ENCODE data around the gene KIAA0586. TPM values are rescaled to one million over a fixed set of nuclear protein-coding genes. Genes with fewer than 3 reads are reported as not detected.

Gene KIAA0586
- total RNA-seq, 1 experiment from 2014 or later = 25.7 TPM

DNA sequence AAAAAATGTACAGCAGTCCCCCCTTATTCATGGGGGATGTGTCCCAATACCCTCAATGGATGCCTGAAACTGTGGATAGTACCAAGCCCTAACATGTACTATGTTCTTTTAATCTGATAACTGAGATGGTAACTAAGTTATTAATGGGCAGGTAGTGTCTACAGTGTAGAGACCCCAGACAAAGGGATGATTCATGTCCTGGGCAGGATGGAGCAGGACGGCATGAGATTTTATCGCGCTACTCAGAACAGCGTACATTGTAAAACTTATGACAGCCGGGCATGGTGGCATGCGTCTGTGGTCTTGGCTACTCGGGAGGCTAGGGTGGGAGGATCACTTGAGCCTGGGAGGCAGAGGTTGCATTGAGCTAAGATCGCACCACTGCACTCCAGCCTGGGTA is 37.1 kb downstream of the KIAA0586 start:
- CTCF ChIA-PET = no interaction called here
- POLR2A ChIA-PET = no interaction called here
- no peak for TF ChIP-seq JUND (IDR thresholded peaks at IDR 0.05)
- no peak for TF ChIP-seq CBX3 (IDR thresholded peaks at IDR 0.05; ENCODE audit: low read depth)
- TF ChIP-seq SIN3A (IDR thresholded peaks at IDR 0.05; ENCODE audit: low read depth) = no peak
- TF ChIP-seq FOSL1 (IDR thresholded peaks at IDR 0.05; ENCODE audit: low read depth) = no peak
- H3K4me1 ChIP-seq (ENCODE audit: control insufficient read depth in 1 of 2, insufficient read depth in 2 of 2, low read length in 2 of 2) = no peaks in the 10 kb centered on the region
- RAD21 ChIA-PET (ENCODE audit: low non-redundant PET in 1 of 2, low total read pairs in 2 of 2, uncharacterized antibody in 2 of 2, unreplicated experiment in 2 of 2) = no interaction called here
- peaks cover 0 to 12% of the 10 kb centered on the region in 2 experiments; a peak in 2 of 4 replicates for H3K36me3 ChIP-seq (ENCODE audit: control insufficient read depth in 1 of 2, insufficient read depth in 2 of 2, low read length in 2 of 2)
- H3K27ac ChIP-seq (ENCODE audit: low read depth, low read length) = no peak overlapping the region
- intact Hi-C loops (cut with micrococcal nuclease) = no loop called here
- ATAC-seq (no peak), DNase-seq (ENCODE audit: low read depth, low spot score) (no peak)
- no peaks in the 10 kb centered on the region for H3K9me3 ChIP-seq (ENCODE audit: control insufficient read depth in 1 of 2, insufficient read depth in 1 of 2, low read depth in 1 of 2, low read length in 2 of 2)
- H2AFZ ChIP-seq (ENCODE audit: low read depth, low read length, poor library complexity, severe bottlenecking) = no peak overlapping the region
- no peak overlapping the region for H3K9ac ChIP-seq (ENCODE audit: low read length)
- no peaks in the 10 kb centered on the region for H3K27me3 ChIP-seq (ENCODE audit: insufficient read depth, low read length)
- H3K4me3 ChIP-seq (replicated peaks in 1 of 2; ENCODE audit: low read depth in 1 of 2, low read length in 2 of 2) = no peak overlapping the region
- no TSS peak for BruUV-seq (replicated peaks)
- H3K9me2 ChIP-seq (ENCODE audit: insufficient read depth) = no peaks in the 10 kb centered on the region
- no peaks in the 10 kb centered on the region for H4K20me1 ChIP-seq (ENCODE audit: insufficient read depth)
- no peak overlapping the region for H3K4me2 ChIP-seq (ENCODE audit: low read length)
- H3K79me2 ChIP-seq (ENCODE audit: insufficient read depth, low read length) = no peaks in the 10 kb centered on the region

DNA sequence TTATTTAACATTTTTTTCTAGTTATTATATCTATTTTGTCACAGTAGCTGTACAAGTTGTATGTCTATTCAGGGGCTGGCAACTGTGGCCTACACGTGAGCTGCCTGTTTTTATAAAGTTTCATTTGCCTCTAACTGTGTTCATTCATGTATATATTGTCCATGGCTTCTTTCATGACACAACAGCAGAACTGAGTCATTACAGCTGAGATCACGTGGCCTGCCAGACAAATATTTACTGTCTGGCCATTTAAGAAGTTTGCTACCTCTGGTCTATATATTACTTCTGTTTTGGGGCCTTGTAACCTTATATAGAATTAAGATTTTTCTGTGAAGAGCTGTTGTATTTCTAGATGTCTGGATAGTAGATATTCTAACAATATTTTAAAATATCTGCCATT is 37.9 kb downstream of the KIAA0586 start:
- BruUV-seq (replicated peaks) = no TSS peak
- Histone ChIP-seq H3K9me2 (ENCODE audit: insufficient read depth) (no peaks in the 10 kb centered on the region), H3K79me2 (ENCODE audit: insufficient read depth, low read length) (no peaks in the 10 kb centered on the region), H3K36me3 (ENCODE audit: control insufficient read depth in 1 of 2, insufficient read depth in 2 of 2, low read length in 2 of 2) (peaks cover 0 to 12% of the 10 kb centered on the region in 2 experiments; a peak in 2 of 4 replicates), H3K27ac (ENCODE audit: low read depth, low read length) (no peak overlapping the region), H3K4me1 (ENCODE audit: control insufficient read depth in 1 of 2, insufficient read depth in 2 of 2, low read length in 2 of 2) (no peaks in the 10 kb centered on the region), H3K9me3 (ENCODE audit: control insufficient read depth in 1 of 2, insufficient read depth in 1 of 2, low read depth in 1 of 2, low read length in 2 of 2) (no peaks in the 10 kb centered on the region), H2AFZ (ENCODE audit: low read depth, low read length, poor library complexity, severe bottlenecking) (no peak overlapping the region), H4K20me1 (ENCODE audit: insufficient read depth) (no peaks in the 10 kb centered on the region), H3K9ac (ENCODE audit: low read length) (no peak overlapping the region), H3K27me3 (ENCODE audit: insufficient read depth, low read length) (no peaks in the 10 kb centered on the region), H3K4me2 (ENCODE audit: low read length) (no peak overlapping the region), H3K4me3 (replicated peaks in 1 of 2; ENCODE audit: low read depth in 1 of 2, low read length in 2 of 2) (no peak overlapping the region)
- RAD21 ChIA-PET (ENCODE audit: low non-redundant PET in 1 of 2, low total read pairs in 2 of 2, uncharacterized antibody in 2 of 2, unreplicated experiment in 2 of 2) = no interaction called here
- no peak for DNase-seq (ENCODE audit: low read depth, low spot score)
- CTCF ChIA-PET = no interaction called here
- intact Hi-C loops (cut with micrococcal nuclease) = no loop called here
- POLR2A ChIA-PET = no interaction called here
- ATAC-seq = no peak
- TF ChIP-seq TCF7L2 (IDR thresholded peaks at IDR 0.05; ENCODE audit: borderline replicate concordance, extremely low read depth, insufficient read depth, insufficient read length) (no peak), JUND (IDR thresholded peaks at IDR 0.05) (no peak), RAD21 (IDR thresholded peaks at IDR 0.05; ENCODE audit: low read depth) (no peak), YY1 (IDR thresholded peaks at IDR 0.05; ENCODE audit: extremely low read depth, insufficient replicate concordance, low read depth, low read length) (no peak), EZH2 (IDR thresholded peaks at IDR 0.05) (no peak), ZNF274 (IDR thresholded peaks at IDR 0.05; ENCODE audit: low read depth, low read length) (no peak), ZFX (IDR thresholded peaks at IDR 0.05) (no peak), SRF (IDR thresholded peaks at IDR 0.05; ENCODE audit: low read depth) (no peak), ELF1 (IDR thresholded peaks at IDR 0.05; ENCODE audit: borderline replicate concordance, low read depth) (no peak)
- TF ChIP-seq, protein P1, sequence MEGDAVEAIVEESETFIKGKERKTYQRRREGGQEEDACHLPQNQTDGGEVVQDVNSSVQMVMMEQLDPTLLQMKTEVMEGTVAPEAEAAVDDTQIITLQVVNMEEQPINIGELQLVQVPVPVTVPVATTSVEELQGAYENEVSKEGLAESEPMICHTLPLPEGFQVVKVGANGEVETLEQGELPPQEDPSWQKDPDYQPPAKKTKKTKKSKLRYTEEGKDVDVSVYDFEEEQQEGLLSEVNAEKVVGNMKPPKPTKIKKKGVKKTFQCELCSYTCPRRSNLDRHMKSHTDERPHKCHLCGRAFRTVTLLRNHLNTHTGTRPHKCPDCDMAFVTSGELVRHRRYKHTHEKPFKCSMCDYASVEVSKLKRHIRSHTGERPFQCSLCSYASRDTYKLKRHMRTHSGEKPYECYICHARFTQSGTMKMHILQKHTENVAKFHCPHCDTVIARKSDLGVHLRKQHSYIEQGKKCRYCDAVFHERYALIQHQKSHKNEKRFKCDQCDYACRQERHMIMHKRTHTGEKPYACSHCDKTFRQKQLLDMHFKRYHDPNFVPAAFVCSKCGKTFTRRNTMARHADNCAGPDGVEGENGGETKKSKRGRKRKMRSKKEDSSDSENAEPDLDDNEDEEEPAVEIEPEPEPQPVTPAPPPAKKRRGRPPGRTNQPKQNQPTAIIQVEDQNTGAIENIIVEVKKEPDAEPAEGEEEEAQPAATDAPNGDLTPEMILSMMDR (IDR thresholded peaks at IDR 0.05 in 2 of 3, conservative IDR thresholded peaks at IDR 0.05 in 1 of 3; ENCODE audit: borderline replicate concordance in 1 of 3, insufficient read depth in 1 of 3, low read depth in 2 of 3, low read length in 2 of 3) = no peak
- TF ChIP-seq, protein P2, sequence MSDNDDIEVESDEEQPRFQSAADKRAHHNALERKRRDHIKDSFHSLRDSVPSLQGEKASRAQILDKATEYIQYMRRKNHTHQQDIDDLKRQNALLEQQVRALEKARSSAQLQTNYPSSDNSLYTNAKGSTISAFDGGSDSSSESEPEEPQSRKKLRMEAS (IDR thresholded peaks at IDR 0.05) = no peak
- TF ChIP-seq, protein P3, sequence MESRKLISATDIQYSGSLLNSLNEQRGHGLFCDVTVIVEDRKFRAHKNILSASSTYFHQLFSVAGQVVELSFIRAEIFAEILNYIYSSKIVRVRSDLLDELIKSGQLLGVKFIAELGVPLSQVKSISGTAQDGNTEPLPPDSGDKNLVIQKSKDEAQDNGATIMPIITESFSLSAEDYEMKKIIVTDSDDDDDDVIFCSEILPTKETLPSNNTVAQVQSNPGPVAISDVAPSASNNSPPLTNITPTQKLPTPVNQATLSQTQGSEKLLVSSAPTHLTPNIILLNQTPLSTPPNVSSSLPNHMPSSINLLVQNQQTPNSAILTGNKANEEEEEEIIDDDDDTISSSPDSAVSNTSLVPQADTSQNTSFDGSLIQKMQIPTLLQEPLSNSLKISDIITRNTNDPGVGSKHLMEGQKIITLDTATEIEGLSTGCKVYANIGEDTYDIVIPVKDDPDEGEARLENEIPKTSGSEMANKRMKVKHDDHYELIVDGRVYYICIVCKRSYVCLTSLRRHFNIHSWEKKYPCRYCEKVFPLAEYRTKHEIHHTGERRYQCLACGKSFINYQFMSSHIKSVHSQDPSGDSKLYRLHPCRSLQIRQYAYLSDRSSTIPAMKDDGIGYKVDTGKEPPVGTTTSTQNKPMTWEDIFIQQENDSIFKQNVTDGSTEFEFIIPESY (IDR thresholded peaks at IDR 0.05; ENCODE audit: extremely low read depth, insufficient replicate concordance, low read length) = no peak

Data from HCT116 (cell line).